Large intestine (tissue), 3 donors: ENCODE data around the gene MED13. TPM values are rescaled to one million over a fixed set of nuclear protein-coding genes. Genes with fewer than 3 reads are reported as not detected.

Experiments used
- DNase-seq, 2 donors: peaks; one replicate each; pipeline versions ENCODE4 v3.0.0 to v3.0.0-alpha.2; 2013
- H3K27ac ChIP-seq: one replicate; pipeline ENCODE4 v1.5.1; 2013; ENCODE audit warnings: low read length
- H3K27me3 ChIP-seq: 2 replicates; pipeline ENCODE4 v1.6.1; 2013; ENCODE audit warnings: low read length; ENCODE audit not compliant: control insufficient read depth, insufficient read depth
- H3K36me3 ChIP-seq: 2 replicates; pipeline ENCODE4 v1.6.1; 2013; ENCODE audit warnings: low read length; ENCODE audit not compliant: control insufficient read depth, insufficient read depth
- H3K4me1 ChIP-seq: one replicate; pipeline ENCODE4 v1.6.1; 2013; ENCODE audit warnings: low read length; ENCODE audit not compliant: control insufficient read depth, insufficient read depth
- H3K4me3 ChIP-seq: one replicate; pipeline ENCODE4 v1.5.1; 2013; ENCODE audit warnings: low read length
- H3K9me3 ChIP-seq: one replicate; pipeline ENCODE4 v1.6.1; 2013; ENCODE audit warnings: mild to moderate bottlenecking, low read depth, low read length, moderate library complexity; ENCODE audit not compliant: control insufficient read depth
- WGBS: methylation state at CpG from one replicate; pipeline ENCODE4 v1.1.5; 2013; ENCODE audit warnings: low lambda C conversion rate; ENCODE audit not compliant: insufficient coverage; 5-methylcytosine and 5-hydroxymethylcytosine counted together
- polyA plus RNA-seq: library from polyadenylated mRNA; unstranded; fragments of 120-200 nt; gene quantifications from one replicate; pipeline ENCODE4 v1.2.1, GENCODE V29; 2013

Gene MED13
- polyA plus RNA-seq, 1 donor, result 29.3 TPM

GRCh38 chr17:61970030-61970429, 95.0 kb downstream of the MED13 start:
- H3K4me3 ChIP-seq, result no peak overlapping the region
- no peak for DNase-seq
- no peak overlapping the region for H3K27ac ChIP-seq
- no CpG with 5 or more reads among the region's 1 CpG for WGBS
- no peaks in the 10 kb centered on the region for H3K27me3 ChIP-seq
- no peaks in the 10 kb centered on the region for H3K4me1 ChIP-seq
- no peaks in the 10 kb centered on the region for H3K9me3 ChIP-seq
- peaks cover 64% of the 10 kb centered on the region for H3K36me3 ChIP-seq

DNA sequence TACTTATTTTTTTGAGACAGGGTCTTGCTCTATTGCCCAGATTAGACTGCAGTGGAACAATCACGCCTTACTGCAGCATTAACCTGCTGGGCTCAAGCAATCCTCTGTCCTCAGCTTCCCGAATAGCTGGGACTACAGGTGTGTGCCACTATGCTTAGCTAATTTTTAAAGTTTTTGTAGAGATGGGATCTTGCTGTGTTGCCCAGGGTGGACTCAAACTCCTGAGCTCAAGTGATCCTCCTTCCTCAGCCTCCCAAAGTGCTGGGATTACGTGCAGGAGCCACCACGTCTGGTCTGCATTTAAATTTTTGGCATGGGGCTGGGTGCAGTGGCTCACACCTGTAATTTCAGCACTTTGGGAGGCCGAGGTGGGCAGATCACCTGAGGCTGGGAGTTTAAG, 96.3 kb downstream of the MED13 start:
- Histone ChIP-seq H3K9me3 (no peaks in the 10 kb centered on the region), H3K4me3 (no peak overlapping the region), H3K27me3 (no peaks in the 10 kb centered on the region), H3K27ac (no peak overlapping the region), H3K36me3 (peaks cover 65% of the 10 kb centered on the region), H3K4me1 (no peaks in the 10 kb centered on the region)
- no CpG with 5 or more reads among the region's 5 CpGs for WGBS
- no peak for DNase-seq

DNA sequence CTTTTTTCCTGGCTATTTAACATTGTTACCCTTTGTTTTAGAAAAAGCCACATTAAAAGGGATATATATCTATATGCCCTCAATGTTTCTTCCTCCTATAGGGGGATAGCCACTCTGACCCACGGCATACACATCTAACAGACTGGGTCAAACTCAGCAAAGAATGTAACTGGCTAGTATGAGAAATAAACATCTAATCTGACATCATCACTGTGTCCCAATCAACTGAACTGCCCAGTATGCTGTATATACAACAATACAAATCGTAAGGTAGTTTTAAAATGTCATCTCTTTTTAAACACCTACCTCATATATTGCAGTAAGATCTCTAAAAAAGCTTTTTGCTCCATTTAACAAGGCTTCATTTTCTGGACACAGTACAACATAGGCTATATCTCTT, 97.3 kb downstream of the MED13 start:
- no peak for DNase-seq
- Histone ChIP-seq H3K9me3 (no peaks in the 10 kb centered on the region), H3K27ac (no peak overlapping the region), H3K4me3 (no peak overlapping the region), H3K4me1 (no peaks in the 10 kb centered on the region), H3K27me3 (no peaks in the 10 kb centered on the region), H3K36me3 (peaks cover 67% of the 10 kb centered on the region)
- WGBS, result 86% methylated on average over 1 of the region's 2 CpGs

- Histone ChIP-seq H3K9me3 (no peaks in the 10 kb centered on the region), H3K27ac (no peak overlapping the region), H3K4me3 (no peak overlapping the region), H3K4me1 (no peaks in the 10 kb centered on the region), H3K27me3 (no peaks in the 10 kb centered on the region), H3K36me3 (peaks cover 63% of the 10 kb centered on the region)
- DNase-seq, result no peak
- WGBS, result no CpG with 5 or more reads among the region's 1 CpG
Observed at GRCh38 chr17:61966191-61966590, 98.9 kb downstream of the MED13 start.

- peaks cover 60% of the 10 kb centered on the region for H3K36me3 ChIP-seq
- no peak for DNase-seq
- no peak overlapping the region for H3K4me3 ChIP-seq
- no peak overlapping the region for H3K27ac ChIP-seq
- no peaks in the 10 kb centered on the region for H3K27me3 ChIP-seq
- no peaks in the 10 kb centered on the region for H3K9me3 ChIP-seq
- whole genome bisulfite sequencing, result 91% methylated on average over 1 of the region's 4 CpGs
- H3K4me1 ChIP-seq, result no peaks in the 10 kb centered on the region
Observed at GRCh38 chr17:61955619-61956018, 109.5 kb downstream of the MED13 start.

GRCh38 chr17:61947367-61948078, 117.6 kb downstream of the MED13 start:
- Histone ChIP-seq H3K9me3 (no peaks in the 10 kb centered on the region), H3K4me1 (no peaks in the 10 kb centered on the region), H3K27me3 (no peaks in the 10 kb centered on the region), H3K27ac (no peak overlapping the region), H3K4me3 (no peak overlapping the region), H3K36me3 (peaks cover 58% of the 10 kb centered on the region)
- no CpG with 5 or more reads among the region's 3 CpGs for WGBS
- no peak for DNase-seq

DNA sequence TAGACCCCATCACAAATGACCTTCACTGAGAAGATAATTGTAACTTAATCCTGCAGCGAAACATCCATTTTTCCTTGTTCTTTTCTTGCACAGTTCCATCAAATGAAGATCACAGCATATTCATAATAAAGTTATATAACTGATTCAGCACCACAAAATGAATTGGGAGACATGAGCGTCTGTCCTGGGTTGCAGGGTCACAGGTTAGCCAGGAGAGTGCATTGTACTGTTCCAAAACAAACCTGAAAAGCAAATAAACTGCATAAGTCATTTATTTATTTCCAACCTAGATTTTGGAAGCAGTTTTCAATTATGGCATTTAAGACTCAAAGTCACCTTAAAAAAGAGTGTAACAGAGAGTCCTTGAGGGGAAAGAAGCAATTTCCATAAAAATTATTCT, 118.7 kb downstream of the MED13 start:
- Histone ChIP-seq H3K4me3 (no peak overlapping the region), H3K27ac (no peak overlapping the region), H3K27me3 (no peaks in the 10 kb centered on the region), H3K36me3 (peaks cover 51% of the 10 kb centered on the region), H3K4me1 (no peaks in the 10 kb centered on the region), H3K9me3 (no peaks in the 10 kb centered on the region)
- no peak for DNase-seq
- no CpG with 5 or more reads among the region's 2 CpGs for WGBS

DNA sequence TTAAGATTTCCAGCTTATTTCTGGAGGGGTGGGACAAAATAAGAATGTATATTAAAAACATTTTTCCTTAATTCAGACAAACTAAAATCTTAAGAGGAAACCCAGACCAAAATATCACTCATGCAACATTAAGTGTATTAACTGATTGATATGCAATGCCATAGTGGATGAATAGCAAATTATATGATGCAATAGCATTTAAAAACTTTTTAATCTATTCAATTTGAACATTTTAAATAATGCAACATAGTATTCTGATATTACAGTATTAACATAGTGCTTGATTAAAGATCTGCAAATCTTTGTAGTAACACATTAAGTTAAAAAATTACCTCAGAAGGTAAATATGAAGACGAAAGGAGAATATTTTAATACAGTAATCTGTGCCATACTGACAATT, 122.0 kb downstream of the MED13 start:
- Histone ChIP-seq H3K4me1 (no peaks in the 10 kb centered on the region), H3K9me3 (no peaks in the 10 kb centered on the region), H3K27ac (no peak overlapping the region), H3K36me3 (peaks cover 33% of the 10 kb centered on the region), H3K4me3 (no peak overlapping the region), H3K27me3 (no peaks in the 10 kb centered on the region)
- no CpG with 5 or more reads among the region's 1 CpG for WGBS
- DNase-seq, result no peak

DNA sequence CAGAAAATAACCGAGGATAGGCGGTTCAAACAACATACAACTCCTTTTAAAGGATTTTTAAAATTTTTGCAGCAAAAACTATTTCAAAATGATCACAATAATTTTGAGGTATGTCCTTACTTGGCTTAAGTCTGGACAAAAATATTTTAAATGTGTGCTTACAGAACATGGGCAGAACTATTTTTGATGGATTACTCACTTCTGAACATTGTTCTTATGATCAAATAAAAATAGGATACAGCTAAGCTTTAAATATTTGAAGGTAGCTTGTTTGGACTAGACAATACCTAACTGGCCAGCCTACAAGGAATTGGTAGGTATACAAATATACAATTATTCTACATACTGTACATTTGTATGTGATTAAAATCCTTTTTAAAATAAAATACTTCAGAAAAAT, 123.0 kb downstream of the MED13 start:
- WGBS, result 100% methylated on average over 2 of the region's 2 CpGs
- Histone ChIP-seq H3K4me3 (no peak overlapping the region), H3K9me3 (no peaks in the 10 kb centered on the region), H3K36me3 (peaks cover 29% of the 10 kb centered on the region), H3K27ac (no peak overlapping the region), H3K4me1 (no peaks in the 10 kb centered on the region), H3K27me3 (no peaks in the 10 kb centered on the region)
- DNase-seq, result no peak

DNA sequence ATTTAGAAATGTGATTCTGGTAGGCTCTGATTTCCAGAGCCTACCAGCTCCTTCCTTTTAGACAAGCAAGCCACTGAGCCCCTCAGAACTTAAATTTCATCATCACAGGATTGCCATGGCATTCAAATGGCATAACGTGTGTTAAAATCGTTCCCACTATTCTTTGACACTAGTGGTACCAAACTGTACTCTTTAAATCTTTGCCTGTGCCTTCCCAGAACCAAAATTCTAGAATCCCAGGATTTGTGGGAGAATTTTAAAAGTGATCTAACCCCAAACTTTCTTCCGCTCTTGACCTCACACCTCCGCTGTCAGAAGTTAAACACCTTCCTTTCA, 137.0 kb downstream of the MED13 start:
- H3K4me3 ChIP-seq, result peak overlapping the region; percentile 88
- peaks cover 4% of the 10 kb centered on the region for H3K36me3 ChIP-seq
- peaks cover 6% of the 10 kb centered on the region for H3K4me1 ChIP-seq
- DNase-seq, result no peak
- H3K9me3 ChIP-seq, result no peaks in the 10 kb centered on the region
- WGBS, result 100% methylated on average over 2 of the region's 4 CpGs
- peak overlapping the region; percentile 4 for H3K27ac ChIP-seq
- no peaks in the 10 kb centered on the region for H3K27me3 ChIP-seq
